WTC11 (cell line): ENCODE measurements around the gene RYR3. TPM values are rescaled to one million over a fixed set of nuclear protein-coding genes. Genes with fewer than 3 reads are reported as not detected.

ENCODE experiments used
- ATAC-seq: fragments of 200-7000 bp; cut with Tn5 transposase; 2 replicates; pipeline ENCODE4 v1.10.0; 2021; ENCODE audit warnings: mild to moderate bottlenecking, moderate library complexity
- CTCF ChIA-PET: fragments of 300-600 bp; sonication (Branson Sonifier 250); formaldehyde crosslinking; loops from one replicate; lab custom pipeline; 2021; ENCODE audit warnings: antibody characterized with exemption; lab: Charles Lee
- POLR2A ChIA-PET: fragments of 350-600 bp; sonication (Branson Sonifier 250); formaldehyde crosslinking; loops from one replicate; lab custom pipeline; 2021; ENCODE audit warnings: antibody characterized with exemption; lab: Charles Lee
- DNase-seq: peaks from one replicate; pipeline ENCODE4 v3.0.0; 2021; ENCODE audit warnings: low spot score
- H3K27ac Mint-ChIP-seq: 2 replicates; pipeline ENCODE4 v1.8.0; 2021; ENCODE audit warnings: mixed read lengths
- H3K27me3 Mint-ChIP-seq: 2 replicates; pipeline ENCODE4 v1.8.0; 2021; ENCODE audit warnings: low read depth, mild to moderate bottlenecking, moderate library complexity, mixed read lengths
- H3K36me3 Mint-ChIP-seq: 2 replicates; pipeline ENCODE4 v1.8.0; 2021; ENCODE audit warnings: mixed read lengths
- H3K4me1 Mint-ChIP-seq: 2 replicates; pipeline ENCODE4 v1.8.0; 2022; ENCODE audit warnings: mixed read lengths
- H3K4me3 Mint-ChIP-seq: 2 replicates; pipeline ENCODE4 v1.8.0; 2021; ENCODE audit warnings: mild to moderate bottlenecking, moderate library complexity, mixed read lengths
- H3K9me3 Mint-ChIP-seq: 2 replicates; pipeline ENCODE4 v1.8.0; 2021; ENCODE audit warnings: mixed read lengths
- ATF2 ChIP-seq: sonication (generic); formaldehyde crosslinking; IDR thresholded peaks from 2 replicates; pipeline ENCODE4 v1.8.1; 2022; ENCODE audit warnings: low read depth, missing genetic modification reagents, borderline replicate concordance
- EMX1 ChIP-seq: fragments of 250-450 bp; sonication (Bioruptor Pico); IDR thresholded peaks from 2 replicates; pipeline ENCODE4 v1.8.0; 2021; ENCODE audit warnings: mild to moderate bottlenecking
- ETV6 ChIP-seq: sonication (generic); formaldehyde crosslinking; IDR thresholded peaks from 2 replicates; pipeline ENCODE4 v1.8.1; 2022; ENCODE audit warnings: mild to moderate bottlenecking, missing genetic modification reagents
- FOXP4 ChIP-seq: sonication (generic); formaldehyde crosslinking; IDR thresholded peaks from 2 replicates; pipeline ENCODE4 v1.8.0; 2022; ENCODE audit warnings: mild to moderate bottlenecking, missing genetic modification reagents
- HMGA2 ChIP-seq: fragments of 250-450 bp; sonication (Bioruptor Pico); IDR thresholded peaks from 2 replicates; pipeline ENCODE4 v1.4.0; 2021; ENCODE audit warnings: mild to moderate bottlenecking, moderate library complexity
- IRF2 ChIP-seq: sonication (generic); formaldehyde crosslinking; IDR thresholded peaks from 2 replicates; pipeline ENCODE4 v1.8.0; 2022; ENCODE audit warnings: low read depth, missing genetic modification reagents, borderline replicate concordance
- MLX ChIP-seq: sonication (generic); formaldehyde crosslinking; IDR thresholded peaks from 2 replicates; pipeline ENCODE4 v1.8.1; 2023; ENCODE audit warnings: mild to moderate bottlenecking, missing genetic modification reagents, moderate library complexity
- NFE2L1 ChIP-seq: sonication (generic); formaldehyde crosslinking; IDR thresholded peaks from 2 replicates; pipeline ENCODE4 v1.8.1; 2023; ENCODE audit warnings: missing genetic modification reagents
- RORB ChIP-seq: fragments of 250-450 bp; sonication (Bioruptor Pico); IDR thresholded peaks from 2 replicates; pipeline ENCODE4 v1.9.0; 2021; ENCODE audit warnings: mild to moderate bottlenecking
- STAT6 ChIP-seq: sonication (generic); formaldehyde crosslinking; conservative IDR thresholded peaks from 2 replicates; pipeline ENCODE4 v1.8.1; 2023; ENCODE audit warnings: mild to moderate bottlenecking, low read depth, missing genetic modification reagents, moderate library complexity
- USF1 ChIP-seq: sonication (generic); formaldehyde crosslinking; IDR thresholded peaks from 2 replicates; pipeline ENCODE4 v1.8.0; 2022; ENCODE audit warnings: mild to moderate bottlenecking, missing genetic modification reagents
- ZBTB21 ChIP-seq: sonication (generic); formaldehyde crosslinking; IDR thresholded peaks from 2 replicates; pipeline ENCODE4 v1.8.1; 2023; ENCODE audit warnings: mild to moderate bottlenecking, missing genetic modification reagents, borderline replicate concordance
- ZBTB43 ChIP-seq: sonication (generic); formaldehyde crosslinking; IDR thresholded peaks from 2 replicates; pipeline ENCODE4 v1.8.1; 2023; ENCODE audit warnings: mild to moderate bottlenecking, missing genetic modification reagents
- ZNF121 ChIP-seq: sonication (generic); formaldehyde crosslinking; IDR thresholded peaks from 2 replicates; pipeline ENCODE4 v1.8.0; 2023; ENCODE audit warnings: missing genetic modification reagents
- ZNF219 ChIP-seq: sonication (generic); formaldehyde crosslinking; IDR thresholded peaks from 2 replicates; pipeline ENCODE4 v1.8.0; 2023; ENCODE audit warnings: missing genetic modification reagents, mild to moderate bottlenecking, borderline replicate concordance
- ZNF512 ChIP-seq: sonication (generic); formaldehyde crosslinking; IDR thresholded peaks from 2 replicates; pipeline ENCODE4 v1.8.1; 2022; ENCODE audit warnings: missing genetic modification reagents, borderline replicate concordance
- ZNF671 ChIP-seq: fragments of 250-450 bp; sonication (Bioruptor Pico); IDR thresholded peaks from 2 replicates; pipeline ENCODE4 v1.8.0; 2021; ENCODE audit warnings: mild to moderate bottlenecking
- total RNA-seq: library from RNA; stranded (reverse); gene quantifications from 3 replicates; pipeline ENCODE4 v1.2.3, GENCODE V29; 2021

The RYR3 gene
- total RNA-seq, 1 experiment from 2014 or later, result 1.4 TPM

GRCh38 chr15:33492434-33493052, 181.8 kb downstream of the RYR3 start:
- no peak overlapping the region for H3K27ac Mint-ChIP-seq
- no peak for TF ChIP-seq ZNF671 (CRISPR knock-in tag)
- no peak for TF ChIP-seq NFE2L1 (CRISPR knock-in tag)
- no peak for TF ChIP-seq ATF2 (CRISPR knock-in tag)
- TF ChIP-seq HMGA2 (CRISPR knock-in tag), result no peak
- TF ChIP-seq IRF2 (CRISPR knock-in tag), result no peak
- peak; percentile 60; the same call in 1 of the 2 replicates for TF ChIP-seq ZNF121 (CRISPR knock-in tag)
- ChIA-PET CTCF (interaction anchor here (0.6 to 2.4 kb wide), 5 partner anchors 106 to 208 kb away, joined by 3 to 12 read pairs (median 3); partner anchors contain the start of gene RYR3), POLR2A (no interaction called here)
- no peaks in the 10 kb centered on the region for H3K27me3 Mint-ChIP-seq
- no peaks in the 10 kb centered on the region; the same call in 1 of the 2 replicates for H3K36me3 Mint-ChIP-seq
- peaks cover 7% of the 10 kb centered on the region for H3K9me3 Mint-ChIP-seq
- H3K4me3 Mint-ChIP-seq, result no peak overlapping the region
- peak; percentile 65 for ATAC-seq
- no peak for DNase-seq
- peaks cover 9% of the 10 kb centered on the region; the same call in 1 of the 2 replicates for H3K4me1 Mint-ChIP-seq

- DNase-seq, result no peak
- Mint-ChIP-seq H3K9me3 (peaks cover 8% of the 10 kb centered on the region), H3K27ac (no peak overlapping the region), H3K4me3 (no peak overlapping the region), H3K36me3 (no peaks in the 10 kb centered on the region; the same call in 1 of the 2 replicates), H3K27me3 (no peaks in the 10 kb centered on the region), H3K4me1 (peaks cover 9% of the 10 kb centered on the region; the same call in 1 of the 2 replicates)
- ChIA-PET POLR2A (no interaction called here), CTCF (interaction anchor here (2.4 kb wide), 1 partner anchor 207 kb away, joined by 12 read pairs; no protein-coding TSS in a partner anchor)
- TF ChIP-seq EMX1 (CRISPR knock-in tag) (no peak), ZNF219 (no peak)
- no peak for ATAC-seq
These were observed 183.5 kb downstream of the RYR3 start for GRCh38 chr15:33494306-33494705.

GRCh38 chr15:33500432-33501195, 189.8 kb downstream of the RYR3 start:
- H3K27ac Mint-ChIP-seq, result no peak overlapping the region
- no peak for ATAC-seq
- TF ChIP-seq RORB (no peak), STAT6 (no peak), MLX (CRISPR knock-in tag) (no peak), ETV6 (CRISPR knock-in tag) (no peak)
- H3K4me3 Mint-ChIP-seq, result no peak overlapping the region
- H3K4me1 Mint-ChIP-seq, result no peaks in the 10 kb centered on the region
- peaks cover 19% of the 10 kb centered on the region for H3K9me3 Mint-ChIP-seq
- H3K36me3 Mint-ChIP-seq, result peaks cover 2% of the 10 kb centered on the region; the same call in 1 of the 2 replicates
- no peaks in the 10 kb centered on the region for H3K27me3 Mint-ChIP-seq
- ChIA-PET POLR2A (no interaction called here), CTCF (no interaction called here)
- DNase-seq, result no peak

GRCh38 chr15:33503681-33504080, 192.9 kb downstream of the RYR3 start:
- POLR2A ChIA-PET, result no interaction called here
- peaks cover 22% of the 10 kb centered on the region for H3K9me3 Mint-ChIP-seq
- peaks cover 18% of the 10 kb centered on the region for H3K4me1 Mint-ChIP-seq
- no peak overlapping the region for H3K27ac Mint-ChIP-seq
- H3K4me3 Mint-ChIP-seq, result no peak overlapping the region
- H3K36me3 Mint-ChIP-seq, result peaks cover 2% of the 10 kb centered on the region; the same call in 1 of the 2 replicates
- CTCF ChIA-PET, result no interaction called here
- H3K27me3 Mint-ChIP-seq, result no peaks in the 10 kb centered on the region
- ATAC-seq, result no peak
- no peak for DNase-seq
- no peak for TF ChIP-seq ZBTB21 (CRISPR knock-in tag)
- no peak for TF ChIP-seq ZNF512 (CRISPR knock-in tag)
- no peak for TF ChIP-seq USF1 (CRISPR knock-in tag)
- no peak for TF ChIP-seq ZNF671 (CRISPR knock-in tag)
- TF ChIP-seq ZBTB43, result no peak
- no peak for TF ChIP-seq FOXP4 (CRISPR knock-in tag)
